HG03039 (cell line): ENCODE data around the gene SRRM3.
"Not testable (repeated sequence)": the region's sequence is repeated elsewhere in the genome, so short reads cannot be mapped to it uniquely, and the experiment has no call there.

Experiments
- ATAC-seq: cut with Tn5 transposase; IDR thresholded peaks from one replicate; pipeline ENCODE4 v1.9.1; 2021; ENCODE audit warnings: mild to moderate bottlenecking, moderate library complexity; ENCODE audit not compliant: unreplicated experiment

The SRRM3 gene

DNA sequence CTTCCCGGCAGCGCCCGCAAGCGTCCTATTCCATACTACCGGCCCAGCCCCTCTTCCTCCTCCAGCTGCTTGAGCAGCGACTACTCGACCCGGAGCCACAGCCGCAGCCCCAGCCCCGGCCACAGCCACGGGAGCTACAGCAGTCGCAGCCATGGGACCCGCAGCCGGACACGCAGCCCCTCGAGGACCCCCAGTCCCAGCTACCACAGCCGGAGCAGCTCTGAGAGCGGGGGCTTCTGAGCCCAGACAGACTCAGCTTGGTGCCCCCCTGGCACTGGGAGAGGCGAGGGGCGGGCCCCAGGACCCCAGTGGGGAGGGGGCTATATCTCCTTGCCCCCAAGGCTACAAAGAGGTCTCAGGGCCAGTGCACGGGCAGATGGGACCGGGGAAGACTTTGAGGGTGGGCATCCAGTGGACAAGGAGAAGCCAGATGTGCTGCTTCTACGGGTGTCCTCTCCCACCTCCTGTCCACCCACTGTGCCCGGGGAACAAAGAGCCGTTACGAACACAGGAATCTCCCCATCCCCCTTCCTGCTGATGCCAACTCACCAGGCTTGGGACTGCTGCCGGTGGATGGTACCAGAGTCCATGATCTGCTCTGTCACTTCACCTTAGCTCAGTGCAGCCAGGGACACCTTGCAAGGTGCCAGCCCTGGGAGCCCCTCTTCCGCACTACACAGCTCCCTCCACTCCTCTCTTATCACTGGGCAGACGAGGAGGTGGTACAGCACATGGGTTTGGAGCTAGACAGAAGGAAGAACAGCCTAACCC is 84.1 kb downstream of the SRRM3 start:
- no peak for ATAC-seq

DNA sequence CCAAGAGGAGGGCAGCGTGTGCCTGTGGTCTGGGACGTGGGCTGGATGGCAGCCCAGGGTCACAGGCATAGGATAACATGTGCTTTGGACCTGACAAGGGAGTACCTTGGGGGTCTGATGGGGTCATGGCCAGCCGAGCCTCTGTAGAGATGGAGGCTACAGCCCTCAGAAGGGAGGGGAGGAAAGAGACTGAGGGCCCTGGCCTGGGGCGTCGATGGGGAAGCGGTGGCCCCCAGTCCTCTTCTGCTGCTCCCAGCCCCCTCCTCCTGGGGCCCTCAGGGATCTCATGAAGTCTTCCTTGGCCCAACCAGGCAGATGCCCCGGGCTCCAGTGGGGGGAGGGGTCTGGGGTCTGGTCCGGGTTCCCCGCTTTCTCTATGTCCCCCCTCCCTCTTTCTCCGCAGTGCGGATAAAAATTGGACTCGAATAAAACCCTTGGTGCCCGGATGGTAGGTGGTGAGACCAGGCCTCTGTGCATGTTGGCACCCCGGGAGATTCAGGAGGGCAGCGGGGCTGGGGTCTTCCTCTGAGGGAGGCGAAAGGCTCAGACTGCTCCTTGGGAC is 85.2 kb downstream of the SRRM3 start:
- ATAC-seq = no peak

DNA sequence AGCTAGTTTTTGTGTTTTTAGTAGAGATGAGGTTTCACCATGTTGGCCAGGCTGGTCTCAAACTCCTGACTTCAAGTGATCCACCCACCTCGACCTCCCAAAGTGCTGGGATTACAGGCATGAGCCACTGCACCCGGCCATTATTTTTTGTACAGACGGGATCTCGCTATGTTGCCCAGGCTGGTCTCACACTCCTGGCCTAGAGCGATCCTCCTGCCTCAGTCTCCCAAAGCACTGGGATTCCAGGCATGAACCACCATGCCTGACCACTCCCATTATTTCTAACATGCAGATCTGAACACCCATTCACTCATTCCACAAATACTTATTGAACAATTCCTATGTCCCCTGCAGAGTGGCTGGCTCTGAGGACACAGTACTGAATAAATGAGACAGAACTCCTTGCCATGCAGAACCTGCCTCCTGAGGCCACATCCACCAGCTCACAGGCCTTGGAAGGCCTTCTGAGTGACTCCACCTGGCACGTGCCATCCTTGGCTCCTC is 89.2 kb downstream of the SRRM3 start:
- ATAC-seq = not testable (repeated sequence)

DNA sequence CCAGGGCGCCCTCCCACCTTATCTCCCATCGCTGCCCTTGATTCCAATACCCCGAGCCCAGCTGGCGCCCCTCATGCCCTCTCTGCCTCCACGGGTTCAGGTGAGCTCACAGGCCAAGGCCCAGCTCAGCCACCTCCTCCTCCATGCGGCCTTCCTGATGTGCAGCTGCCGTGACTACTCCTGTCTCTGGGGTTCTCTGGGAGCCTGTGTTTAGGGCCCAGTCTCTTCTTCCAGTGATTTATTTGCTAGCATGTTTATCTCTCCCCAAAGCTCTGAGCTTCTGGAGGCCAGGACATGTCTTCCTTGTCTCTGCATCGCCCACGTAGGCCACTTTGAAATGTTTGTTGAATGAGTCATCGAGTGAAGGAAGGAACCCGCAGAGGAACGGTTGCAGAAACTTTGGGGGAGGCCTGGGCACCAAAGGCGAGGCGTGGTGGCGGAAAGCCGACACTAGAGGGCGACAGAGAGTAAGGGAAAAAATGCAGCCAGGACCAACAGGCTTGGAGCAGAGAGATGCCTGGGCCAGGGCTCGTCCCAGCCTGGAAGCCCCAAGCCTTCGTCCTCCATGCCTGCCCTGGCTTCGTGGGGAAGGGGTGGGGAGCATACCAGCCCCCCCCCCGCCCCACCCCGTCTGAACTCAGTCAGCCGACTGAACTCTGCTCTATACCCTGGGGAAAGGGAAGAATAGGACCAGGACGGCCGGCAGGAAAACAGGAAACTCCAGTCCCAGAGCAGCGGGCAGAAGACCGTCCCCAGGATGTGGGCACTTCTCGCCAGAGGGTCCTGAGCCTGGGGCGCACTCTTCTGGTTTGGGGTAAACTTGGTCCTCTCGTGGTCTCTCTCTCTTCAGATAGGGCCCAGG is 89.9 kb downstream of the SRRM3 start:
- ATAC-seq = no peak

DNA sequence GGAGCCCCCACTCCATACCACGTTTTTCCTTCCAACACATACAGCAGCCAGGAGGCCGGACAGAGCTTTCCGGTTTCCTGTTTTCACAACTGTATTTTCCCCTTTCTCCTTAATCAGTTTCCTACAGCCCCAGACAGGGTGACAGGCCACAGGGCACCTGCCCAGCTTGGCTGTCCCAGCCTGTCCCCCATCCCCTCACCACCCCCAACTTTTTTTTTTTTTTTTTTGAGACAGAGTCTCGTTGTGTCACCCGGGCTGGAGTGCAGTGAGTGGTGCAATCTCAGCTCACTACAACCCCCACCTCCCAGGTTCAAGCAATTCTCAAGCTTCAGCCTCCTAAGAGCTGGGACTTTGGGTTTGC is 90.5 kb downstream of the SRRM3 start:
- ATAC-seq = no peak

DNA sequence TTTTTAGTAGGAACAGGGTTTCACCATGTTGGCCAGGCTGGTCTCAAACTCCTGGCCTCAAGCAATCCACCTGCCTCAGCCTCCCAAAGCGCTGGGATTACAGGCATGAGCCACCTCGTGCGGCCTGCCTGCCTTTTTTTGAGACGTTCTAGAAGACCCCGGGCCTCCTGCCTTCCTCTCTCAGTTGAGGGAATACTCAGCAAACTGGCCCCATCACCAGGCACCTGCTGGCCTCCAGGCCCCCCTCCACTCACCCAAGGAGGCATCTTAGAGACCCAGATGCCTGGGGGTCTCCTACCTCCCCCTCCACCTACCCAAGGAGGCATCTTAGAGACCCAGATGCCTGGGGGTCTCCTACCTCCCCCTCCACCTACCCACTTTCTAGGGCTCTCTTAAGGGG is 91.2 kb downstream of the SRRM3 start:
- not testable (repeated sequence) for ATAC-seq

DNA sequence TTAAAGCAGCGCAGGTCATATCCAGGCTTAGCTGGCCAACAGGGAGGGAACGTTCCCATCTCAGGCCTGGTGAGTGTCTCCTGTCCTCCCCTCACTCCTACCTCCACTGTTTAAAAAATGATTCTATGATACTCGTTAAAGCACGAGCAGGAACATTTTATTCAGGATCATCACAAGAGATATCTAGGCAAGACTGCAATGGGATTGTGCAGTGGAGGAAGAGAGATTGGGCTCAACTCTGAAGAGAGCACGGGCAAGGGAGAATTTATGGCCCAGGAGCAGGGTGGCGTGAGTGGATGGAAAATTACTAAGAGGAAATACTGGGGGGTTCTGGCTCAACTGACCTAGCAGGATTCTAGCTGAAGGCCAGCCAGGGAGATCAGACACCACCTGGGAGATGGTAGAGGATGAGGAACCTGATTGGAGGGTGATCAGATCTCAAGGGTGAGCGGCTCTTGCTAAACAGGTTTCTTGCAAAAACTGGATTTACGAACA is 91.8 kb downstream of the SRRM3 start:
- ATAC-seq = no peak

DNA sequence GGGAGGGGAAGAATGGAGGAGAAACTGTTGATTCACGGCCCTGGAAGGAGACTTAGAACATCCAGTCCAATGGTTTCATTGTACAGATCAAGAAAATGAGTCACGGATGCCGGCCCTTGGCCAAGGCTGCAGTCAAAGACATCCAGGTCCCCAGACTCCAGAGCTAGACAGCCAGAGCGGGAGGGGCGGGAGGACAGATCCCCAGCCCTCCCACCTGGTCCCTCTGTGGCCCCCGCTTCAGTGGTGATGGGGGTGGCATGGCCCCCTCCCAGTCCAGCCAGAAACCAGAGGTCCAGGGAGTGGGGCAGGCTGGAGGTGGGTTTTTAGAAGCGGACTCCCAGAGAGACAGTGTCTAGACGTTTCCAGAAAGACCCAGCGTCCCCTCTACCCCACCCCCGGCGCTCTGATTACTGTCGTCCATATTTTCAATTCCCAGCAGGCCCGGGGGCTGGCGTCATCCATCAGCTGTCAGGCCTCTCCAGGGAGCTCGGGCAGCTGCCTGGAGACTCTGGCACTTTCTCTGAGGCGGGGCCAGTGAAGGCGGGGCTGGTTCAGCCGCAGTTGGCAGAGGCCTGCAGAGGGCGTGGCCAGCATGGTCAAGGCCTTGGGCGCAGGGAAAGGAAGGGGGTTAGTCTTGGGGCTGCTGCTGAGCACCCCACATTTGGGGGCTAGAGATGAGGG is 92.8 kb downstream of the SRRM3 start:
- no peak for ATAC-seq

DNA sequence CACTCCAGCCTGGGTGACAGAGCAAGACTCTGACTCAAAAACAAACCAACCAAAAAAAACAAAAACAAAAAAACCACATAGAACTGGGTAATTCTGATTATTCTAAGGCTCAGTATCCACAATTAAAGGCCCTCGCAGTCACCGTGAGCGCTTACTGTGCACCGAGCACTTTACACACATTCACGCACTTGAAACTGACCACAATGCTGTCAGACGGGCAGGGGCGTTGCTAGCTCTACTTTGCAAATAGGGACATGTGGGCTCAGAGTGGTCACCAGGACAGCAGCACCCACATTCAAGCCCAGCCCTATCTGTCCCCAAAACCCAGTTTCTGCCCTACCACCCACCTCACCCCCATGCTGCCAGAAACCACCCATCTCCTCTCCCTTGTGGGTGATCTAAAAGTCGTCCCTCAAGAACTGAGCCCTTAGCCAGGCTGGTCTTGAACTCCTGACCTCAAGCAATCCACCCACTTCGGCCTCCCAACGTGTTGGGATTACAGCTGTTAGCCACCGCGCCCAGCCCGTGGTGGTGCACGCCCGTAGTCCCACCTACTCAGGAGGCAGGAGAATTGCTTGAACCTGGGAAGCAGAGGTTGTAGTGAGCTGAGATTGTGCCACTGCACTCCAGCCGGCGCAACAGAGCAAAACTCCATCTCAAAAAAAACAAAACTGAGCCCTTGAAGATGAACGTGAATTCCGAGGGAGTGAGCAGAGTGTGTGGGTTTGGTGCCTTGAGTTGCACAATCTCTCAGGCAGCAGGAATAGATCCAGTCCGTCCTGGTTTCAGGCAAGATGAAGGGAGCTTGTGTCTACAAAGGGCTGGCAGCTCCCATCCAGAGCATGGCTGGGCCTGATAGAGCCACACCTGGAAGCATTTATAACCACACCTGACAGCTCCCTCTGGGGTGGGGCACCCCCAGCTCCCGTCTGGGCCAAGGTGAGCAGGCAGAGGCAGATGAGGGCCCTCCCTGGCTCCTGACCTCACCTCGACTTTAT is 95.3 kb downstream of the SRRM3 start:
- ATAC-seq = no peak

DNA sequence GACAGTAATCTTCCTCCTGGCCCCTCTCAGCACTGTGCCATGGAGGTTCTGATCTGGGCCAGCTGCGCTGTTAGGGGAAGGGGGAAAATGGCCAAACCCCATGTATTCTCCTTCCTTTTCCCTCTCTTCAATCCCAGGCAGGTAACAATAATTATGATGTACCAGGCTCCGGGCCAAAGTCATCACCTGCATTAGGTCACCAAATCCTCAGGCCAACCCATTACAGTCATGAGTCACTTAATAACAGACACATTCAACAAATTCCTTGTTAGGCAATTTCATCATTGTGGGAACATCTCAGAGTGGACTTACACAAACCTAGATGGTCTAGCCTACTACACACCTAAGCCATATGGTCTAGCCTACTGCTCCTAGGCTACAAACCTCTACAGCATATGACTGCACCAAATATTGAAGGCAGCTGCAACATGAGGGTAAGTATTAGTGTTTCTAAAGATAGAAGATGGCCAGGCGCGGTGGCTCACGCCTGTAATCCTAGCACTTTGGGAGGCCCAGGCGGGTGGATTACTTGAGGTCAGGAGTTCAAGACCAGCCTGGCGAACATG is 98.6 kb downstream of the SRRM3 start:
- ATAC-seq = no peak

DNA sequence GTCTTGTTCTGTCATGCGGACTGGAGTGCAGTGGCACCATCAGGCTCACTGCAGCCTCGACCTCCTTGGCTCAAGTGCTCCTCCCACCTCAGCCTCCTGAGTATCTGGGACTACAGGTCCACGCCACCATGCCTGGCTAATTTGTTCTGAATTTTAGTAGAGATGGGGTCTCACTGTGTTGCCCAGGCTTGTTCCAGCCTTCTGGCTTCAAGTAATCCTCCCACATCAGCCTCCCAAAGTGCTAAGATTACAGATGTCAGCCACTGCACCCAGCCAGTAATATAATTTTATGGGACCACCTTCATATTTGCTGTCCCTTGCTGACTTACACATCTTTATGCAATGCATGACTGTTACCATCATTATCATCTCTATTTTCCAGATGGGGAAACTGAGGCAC is 99.3 kb downstream of the SRRM3 start:
- no peak for ATAC-seq

DNA sequence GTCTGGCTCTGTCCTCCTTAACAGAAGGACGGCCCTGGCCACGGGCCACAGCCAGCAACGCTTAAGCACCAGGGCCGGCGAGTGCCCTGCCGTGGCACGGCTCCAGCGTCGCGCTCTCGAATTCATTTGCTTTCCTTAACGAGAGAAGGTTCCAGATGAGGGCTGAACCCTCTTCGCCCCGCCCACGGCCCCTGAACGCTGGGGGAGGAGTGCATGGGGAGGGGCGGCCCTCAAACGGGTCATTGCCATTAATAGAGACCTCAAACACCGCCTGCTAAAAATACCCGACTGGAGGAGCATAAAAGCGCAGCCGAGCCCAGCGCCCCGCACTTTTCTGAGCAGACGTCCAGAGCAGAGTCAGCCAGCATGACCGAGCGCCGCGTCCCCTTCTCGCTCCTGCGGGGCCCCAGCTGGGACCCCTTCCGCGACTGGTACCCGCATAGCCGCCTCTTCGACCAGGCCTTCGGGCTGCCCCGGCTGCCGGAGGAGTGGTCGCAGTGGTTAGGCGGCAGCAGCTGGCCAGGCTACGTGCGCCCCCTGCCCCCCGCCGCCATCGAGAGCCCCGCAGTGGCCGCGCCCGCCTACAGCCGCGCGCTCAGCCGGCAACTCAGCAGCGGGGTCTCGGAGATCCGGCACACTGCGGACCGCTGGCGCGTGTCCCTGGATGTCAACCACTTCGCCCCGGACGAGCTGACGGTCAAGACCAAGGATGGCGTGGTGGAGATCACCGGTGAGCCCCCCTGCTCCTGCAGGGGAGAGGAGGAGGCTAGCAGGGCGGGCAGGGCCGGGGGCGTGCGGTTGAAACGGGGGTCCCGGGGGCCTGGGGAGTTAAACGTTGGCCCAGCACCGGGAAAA is 100.9 kb downstream of the SRRM3 start, which contains the start of gene HSPB1:
HSPB1 (plus strand) TSS at position 327 of the 855 bp plus-strand sequence; CDS start at position 367, 40 bp downstream.
- ATAC-seq = peak; percentile 40

DNA sequence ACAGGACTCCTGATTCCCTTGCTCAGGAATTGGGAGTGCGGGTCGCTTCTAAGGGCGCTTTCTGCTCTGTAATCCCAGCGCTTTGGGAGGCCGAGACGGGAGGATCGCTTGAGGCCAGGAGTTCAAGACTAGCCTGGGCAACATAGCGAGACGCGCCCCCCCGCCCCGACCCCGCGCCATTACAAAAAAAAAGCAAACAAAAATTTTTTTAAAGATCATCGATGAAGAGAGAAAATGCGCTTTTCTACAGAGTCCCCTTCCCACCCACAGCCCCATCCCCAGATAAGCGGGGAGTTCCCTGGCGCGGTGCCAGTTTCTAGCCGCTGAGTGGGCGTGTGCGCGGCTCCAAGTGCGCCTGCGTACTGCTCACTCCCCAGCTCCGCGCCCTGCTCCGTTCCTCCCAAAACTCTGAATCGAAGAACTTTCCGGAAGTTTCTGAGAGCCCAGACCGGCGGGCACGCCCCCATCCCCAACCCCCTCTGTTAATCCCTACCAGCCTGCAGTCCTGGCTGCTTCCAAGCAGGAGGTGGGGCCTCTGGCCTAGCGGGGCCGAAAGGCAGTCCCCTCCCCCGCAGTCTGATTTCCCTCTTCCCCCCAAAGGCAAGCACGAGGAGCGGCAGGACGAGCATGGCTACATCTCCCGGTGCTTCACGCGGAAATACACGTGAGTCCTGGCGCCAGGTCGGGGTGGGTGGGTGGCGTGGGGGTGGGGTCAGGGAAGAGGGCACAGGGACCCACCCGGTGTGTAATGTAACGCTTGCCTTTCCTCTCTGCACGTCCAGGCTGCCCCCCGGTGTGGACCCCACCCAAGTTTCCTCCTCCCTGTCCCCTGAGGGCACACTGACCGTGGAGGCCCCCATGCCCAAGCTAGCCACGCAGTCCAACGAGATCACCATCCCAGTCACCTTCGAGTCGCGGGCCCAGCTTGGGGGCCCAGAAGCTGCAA is 101.8 kb downstream of the SRRM3 start:
- ATAC-seq = peak; percentile 40

DNA sequence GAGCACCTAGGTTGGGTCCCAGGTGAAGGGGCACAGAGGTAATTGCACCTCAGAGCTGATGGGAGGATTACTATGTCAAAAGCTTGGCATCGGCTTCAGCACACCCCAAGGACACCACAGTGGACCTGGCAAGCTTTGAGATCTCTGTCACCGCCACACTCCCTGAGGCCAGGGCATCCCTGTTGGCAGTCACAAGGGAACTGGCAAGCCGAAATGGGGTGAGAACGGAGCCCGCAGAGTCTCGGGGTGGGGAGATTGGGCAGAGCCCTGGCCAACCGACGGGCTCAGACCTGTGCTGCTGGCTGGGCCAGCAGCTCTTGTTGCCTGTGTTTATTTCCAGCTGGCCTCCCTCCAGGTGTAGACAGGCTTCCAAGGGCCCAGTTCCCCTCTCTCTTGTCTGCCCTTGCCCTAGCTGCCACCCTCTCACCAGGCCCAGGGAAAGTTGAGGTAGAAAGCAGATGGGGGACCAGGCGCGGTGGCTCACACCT is 103.2 kb downstream of the SRRM3 start:
- ATAC-seq = no peak

DNA sequence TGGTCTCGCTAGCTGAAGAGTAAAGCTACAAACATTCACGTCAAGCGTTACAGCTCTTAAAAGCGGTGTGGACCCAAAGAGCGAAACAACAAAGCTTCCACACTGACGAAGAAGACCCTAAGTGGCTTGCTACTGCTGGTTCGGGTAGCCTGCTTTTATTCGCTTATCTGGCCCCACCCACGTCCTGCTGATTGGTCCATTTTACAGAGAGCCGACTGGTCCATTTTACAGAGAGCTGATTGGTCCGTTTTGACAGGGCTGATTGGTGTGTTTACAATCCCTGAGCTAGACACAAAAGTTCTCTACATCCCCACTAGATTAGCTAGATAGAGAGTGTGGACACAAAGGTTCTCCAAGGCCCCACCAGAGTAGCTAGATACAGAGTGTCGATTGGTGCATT is 107.2 kb downstream of the SRRM3 start:
- ATAC-seq = not testable (repeated sequence)

DNA sequence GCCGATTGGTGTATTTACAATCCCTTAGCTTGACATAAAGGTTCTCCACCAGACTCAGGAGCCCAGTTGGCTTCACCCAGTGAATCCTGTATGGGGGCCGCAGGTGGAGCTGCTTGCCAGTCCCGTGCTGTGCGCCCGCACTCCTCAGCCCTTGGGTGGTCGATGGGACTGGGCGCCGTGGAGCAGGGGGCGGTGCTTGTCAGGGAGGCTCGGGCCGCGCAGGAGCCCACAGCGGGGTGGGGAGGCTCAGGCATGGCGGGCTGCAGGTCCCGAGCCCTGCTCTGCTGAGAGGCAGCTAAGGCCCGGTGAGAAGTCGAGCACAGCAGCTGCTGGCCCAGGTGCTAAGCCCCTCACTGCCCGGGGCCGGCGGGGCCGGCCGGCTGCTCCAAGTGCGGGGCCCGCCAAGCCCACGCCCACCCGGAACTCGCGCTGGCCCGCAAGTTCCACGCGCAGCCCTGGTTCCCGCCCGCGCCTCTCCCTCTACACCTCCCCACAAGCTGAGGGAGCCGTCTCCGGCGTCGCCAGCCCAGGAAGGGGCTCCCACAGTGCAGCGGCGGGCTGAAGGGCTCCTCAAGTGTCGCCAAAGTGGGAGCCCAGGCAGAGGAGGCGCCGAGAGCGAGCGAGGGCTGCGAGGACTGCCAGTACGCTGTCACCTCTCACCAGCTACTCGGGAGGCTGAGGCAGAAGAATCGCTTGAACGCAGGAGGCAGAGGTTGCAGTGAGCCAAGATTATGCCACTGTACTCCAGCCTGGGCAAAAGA is 107.8 kb downstream of the SRRM3 start:
- not testable (repeated sequence) for ATAC-seq
